Measurements from ENCODE around the gene ISOC2.
A peak's percentile ranks its signal among the peaks of the same experiment; 100 is the strongest.
"Not testable (repeated sequence)": the region's sequence is repeated elsewhere in the genome, so short reads cannot be mapped to it uniquely, and the experiment has no call there.

The ISOC2 gene

DNA sequence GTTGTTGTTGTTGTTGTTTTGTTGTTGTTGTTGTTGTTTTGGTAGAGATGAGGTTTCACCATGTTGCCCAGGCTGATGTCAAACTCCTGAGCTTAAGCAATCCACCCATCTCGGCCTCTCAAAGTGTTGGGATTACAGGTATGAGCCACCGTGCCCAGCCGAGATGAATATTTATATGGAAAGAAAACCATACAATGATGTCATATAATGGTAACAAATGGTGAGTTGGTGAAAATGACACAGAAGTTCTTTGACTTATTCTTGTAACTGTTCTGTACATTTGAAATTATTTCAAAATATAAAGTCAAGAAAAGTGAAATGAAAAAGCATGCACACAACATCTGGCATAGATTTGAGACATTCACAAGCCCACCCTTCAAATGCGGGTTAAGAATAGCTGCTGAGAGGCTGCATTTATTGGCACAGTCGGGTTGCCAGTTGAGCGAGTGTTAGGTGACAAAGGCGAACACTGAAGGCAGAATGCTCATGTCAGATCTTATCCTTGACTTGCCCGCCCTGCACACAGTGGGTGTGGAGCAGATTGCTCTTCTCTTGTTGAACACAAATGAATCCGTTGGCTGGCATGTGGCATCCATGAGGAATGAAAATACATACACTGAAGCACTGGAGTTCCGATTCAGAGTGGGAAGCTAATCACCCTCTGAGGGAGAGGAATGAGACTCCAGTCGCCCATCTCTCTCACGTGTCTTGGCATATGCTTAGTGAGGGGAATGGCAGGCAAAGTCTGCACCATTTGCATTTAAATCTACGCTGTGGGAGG lies 38.0 kb downstream of the ISOC2 start:
- Histone ChIP-seq H3K27me3 (ENCODE audit: insufficient read depth, poor library complexity, severe bottlenecking) (no peaks in the 10 kb centered on the region), H3K27ac (replicated peaks) (no peak overlapping the region), H3K4me3 (replicated peaks; ENCODE audit: insufficient read depth, low read length) (no peak overlapping the region)
- TF ChIP-seq GABPA (IDR thresholded peaks at IDR 0.05; ENCODE audit: low read depth), result no peak
- TF ChIP-seq POLR2AphosphoS5 (IDR thresholded peaks at IDR 0.05; ENCODE audit: low read depth), result no peak
- no peak for TF ChIP-seq SPI1 (IDR thresholded peaks at IDR 0.05; ENCODE audit: borderline replicate concordance, low read depth)
- TF ChIP-seq, protein P1, sequence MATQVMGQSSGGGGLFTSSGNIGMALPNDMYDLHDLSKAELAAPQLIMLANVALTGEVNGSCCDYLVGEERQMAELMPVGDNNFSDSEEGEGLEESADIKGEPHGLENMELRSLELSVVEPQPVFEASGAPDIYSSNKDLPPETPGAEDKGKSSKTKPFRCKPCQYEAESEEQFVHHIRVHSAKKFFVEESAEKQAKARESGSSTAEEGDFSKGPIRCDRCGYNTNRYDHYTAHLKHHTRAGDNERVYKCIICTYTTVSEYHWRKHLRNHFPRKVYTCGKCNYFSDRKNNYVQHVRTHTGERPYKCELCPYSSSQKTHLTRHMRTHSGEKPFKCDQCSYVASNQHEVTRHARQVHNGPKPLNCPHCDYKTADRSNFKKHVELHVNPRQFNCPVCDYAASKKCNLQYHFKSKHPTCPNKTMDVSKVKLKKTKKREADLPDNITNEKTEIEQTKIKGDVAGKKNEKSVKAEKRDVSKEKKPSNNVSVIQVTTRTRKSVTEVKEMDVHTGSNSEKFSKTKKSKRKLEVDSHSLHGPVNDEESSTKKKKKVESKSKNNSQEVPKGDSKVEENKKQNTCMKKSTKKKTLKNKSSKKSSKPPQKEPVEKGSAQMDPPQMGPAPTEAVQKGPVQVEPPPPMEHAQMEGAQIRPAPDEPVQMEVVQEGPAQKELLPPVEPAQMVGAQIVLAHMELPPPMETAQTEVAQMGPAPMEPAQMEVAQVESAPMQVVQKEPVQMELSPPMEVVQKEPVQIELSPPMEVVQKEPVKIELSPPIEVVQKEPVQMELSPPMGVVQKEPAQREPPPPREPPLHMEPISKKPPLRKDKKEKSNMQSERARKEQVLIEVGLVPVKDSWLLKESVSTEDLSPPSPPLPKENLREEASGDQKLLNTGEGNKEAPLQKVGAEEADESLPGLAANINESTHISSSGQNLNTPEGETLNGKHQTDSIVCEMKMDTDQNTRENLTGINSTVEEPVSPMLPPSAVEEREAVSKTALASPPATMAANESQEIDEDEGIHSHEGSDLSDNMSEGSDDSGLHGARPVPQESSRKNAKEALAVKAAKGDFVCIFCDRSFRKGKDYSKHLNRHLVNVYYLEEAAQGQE (IDR thresholded peaks at IDR 0.05; ENCODE audit: insufficient replicate concordance, low read depth), result no peak
- TF ChIP-seq, protein P2, sequence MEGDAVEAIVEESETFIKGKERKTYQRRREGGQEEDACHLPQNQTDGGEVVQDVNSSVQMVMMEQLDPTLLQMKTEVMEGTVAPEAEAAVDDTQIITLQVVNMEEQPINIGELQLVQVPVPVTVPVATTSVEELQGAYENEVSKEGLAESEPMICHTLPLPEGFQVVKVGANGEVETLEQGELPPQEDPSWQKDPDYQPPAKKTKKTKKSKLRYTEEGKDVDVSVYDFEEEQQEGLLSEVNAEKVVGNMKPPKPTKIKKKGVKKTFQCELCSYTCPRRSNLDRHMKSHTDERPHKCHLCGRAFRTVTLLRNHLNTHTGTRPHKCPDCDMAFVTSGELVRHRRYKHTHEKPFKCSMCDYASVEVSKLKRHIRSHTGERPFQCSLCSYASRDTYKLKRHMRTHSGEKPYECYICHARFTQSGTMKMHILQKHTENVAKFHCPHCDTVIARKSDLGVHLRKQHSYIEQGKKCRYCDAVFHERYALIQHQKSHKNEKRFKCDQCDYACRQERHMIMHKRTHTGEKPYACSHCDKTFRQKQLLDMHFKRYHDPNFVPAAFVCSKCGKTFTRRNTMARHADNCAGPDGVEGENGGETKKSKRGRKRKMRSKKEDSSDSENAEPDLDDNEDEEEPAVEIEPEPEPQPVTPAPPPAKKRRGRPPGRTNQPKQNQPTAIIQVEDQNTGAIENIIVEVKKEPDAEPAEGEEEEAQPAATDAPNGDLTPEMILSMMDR (IDR thresholded peaks at IDR 0.05; ENCODE audit: insufficient read depth, low read length), result no peak
- no peak for DNase-seq (ENCODE audit: low read depth in 1 of 2, low spot score in 1 of 2)

DNA sequence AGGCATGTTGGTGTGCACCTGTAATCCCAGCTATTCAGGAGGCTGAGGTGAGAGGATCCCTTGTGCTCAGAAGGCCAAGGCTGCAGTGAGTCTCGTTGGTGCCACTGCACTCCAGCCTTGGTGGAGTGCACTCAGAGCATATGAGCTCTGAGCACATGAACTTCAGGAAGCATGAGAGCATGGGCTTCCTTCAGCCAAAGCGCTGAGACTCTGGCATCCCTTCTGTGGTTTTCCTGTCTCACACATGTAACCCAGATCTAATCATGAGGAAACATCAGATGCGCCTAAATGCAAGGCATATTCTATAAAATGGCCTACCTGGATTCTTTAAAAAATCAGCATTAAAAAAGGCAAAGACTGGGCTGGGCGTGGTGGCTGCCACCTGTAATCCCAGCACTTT lies 40.2 kb downstream of the ISOC2 start:
- H3K27ac ChIP-seq (replicated peaks); H3K4me3 ChIP-seq (replicated peaks; ENCODE audit: insufficient read depth, low read length); H3K27me3 ChIP-seq (ENCODE audit: insufficient read depth, poor library complexity, severe bottlenecking): not testable (repeated sequence)
- peak in 1 of 2 experiments; percentile 70 for DNase-seq (ENCODE audit: low read depth in 1 of 2, low spot score in 1 of 2)

DNA sequence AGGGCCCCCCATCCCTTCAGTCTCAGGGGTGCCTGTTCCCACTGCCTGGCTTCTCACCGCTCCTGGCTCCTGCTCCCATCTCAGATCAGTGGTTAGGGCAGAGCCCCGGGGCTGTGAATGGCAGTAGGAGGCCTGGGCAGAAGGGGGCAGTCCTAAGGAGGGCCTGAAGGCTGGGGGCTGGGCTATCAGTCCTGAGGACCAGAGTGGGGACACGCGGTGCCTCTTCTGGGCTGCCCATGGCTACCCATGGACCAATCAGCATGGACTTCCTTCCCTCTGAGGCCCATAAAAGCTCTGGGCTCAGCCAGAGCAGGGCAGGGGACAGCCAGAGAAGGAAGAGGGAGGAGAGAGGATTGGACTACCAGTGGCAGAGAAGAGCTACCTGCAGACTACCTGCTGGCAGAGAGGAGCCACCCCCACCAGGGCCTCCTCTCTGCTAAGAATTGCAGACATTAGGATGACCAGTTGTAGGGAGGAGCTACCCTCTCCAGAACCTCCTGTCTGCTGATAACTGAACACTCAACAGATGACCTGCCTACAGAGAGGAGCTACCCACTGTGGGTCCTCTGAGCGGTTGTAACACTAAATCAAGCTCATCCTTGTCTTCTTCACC lies 41.7 kb downstream of the ISOC2 start:
- DNase-seq (ENCODE audit: low read depth in 1 of 2, low spot score in 1 of 2), result no peak
- TF ChIP-seq GABPA (IDR thresholded peaks at IDR 0.05; ENCODE audit: low read depth) (no peak), POLR2AphosphoS5 (IDR thresholded peaks at IDR 0.05; ENCODE audit: low read depth) (no peak), SPI1 (IDR thresholded peaks at IDR 0.05; ENCODE audit: borderline replicate concordance, low read depth) (no peak)
- TF ChIP-seq, protein P1 (IDR thresholded peaks at IDR 0.05; ENCODE audit: insufficient replicate concordance, low read depth), result no peak
- TF ChIP-seq, protein P2 (IDR thresholded peaks at IDR 0.05; ENCODE audit: insufficient read depth, low read length), result no peak
- H3K4me3 ChIP-seq (replicated peaks; ENCODE audit: insufficient read depth, low read length), result no peak overlapping the region
- no peaks in the 10 kb centered on the region for H3K27me3 ChIP-seq (ENCODE audit: insufficient read depth, poor library complexity, severe bottlenecking)
- H3K27ac ChIP-seq (replicated peaks), result no peak overlapping the region

DNA sequence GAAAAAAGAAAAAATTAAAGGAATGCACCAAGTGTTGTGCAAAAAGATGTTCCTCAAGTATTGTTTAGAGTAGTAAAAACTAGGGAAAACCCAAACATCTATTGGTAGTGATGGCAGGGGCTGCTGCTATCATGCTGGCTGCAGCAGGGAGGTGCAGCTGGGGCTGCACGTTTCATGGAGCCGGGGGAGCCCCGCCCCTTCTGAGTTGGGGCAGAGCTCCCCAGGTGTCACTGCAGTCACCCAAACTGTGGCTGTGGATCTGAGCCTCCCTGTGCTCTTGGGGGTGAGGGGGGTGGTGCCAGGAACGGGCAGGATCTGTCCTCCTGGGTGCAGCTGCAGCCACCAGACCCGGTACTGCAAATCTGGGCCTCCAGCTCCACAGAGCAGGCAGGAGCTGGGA lies 42.3 kb downstream of the ISOC2 start:
- no peak for DNase-seq (ENCODE audit: low read depth in 1 of 2, low spot score in 1 of 2)
- no peak overlapping the region for H3K4me3 ChIP-seq (replicated peaks; ENCODE audit: insufficient read depth, low read length)
- no peaks in the 10 kb centered on the region for H3K27me3 ChIP-seq (ENCODE audit: insufficient read depth, poor library complexity, severe bottlenecking)
- no peak overlapping the region for H3K27ac ChIP-seq (replicated peaks)
- TF ChIP-seq, protein P2 (IDR thresholded peaks at IDR 0.05; ENCODE audit: insufficient read depth, low read length), result no peak
- TF ChIP-seq SPI1 (IDR thresholded peaks at IDR 0.05; ENCODE audit: borderline replicate concordance, low read depth), result no peak
- TF ChIP-seq POLR2AphosphoS5 (IDR thresholded peaks at IDR 0.05; ENCODE audit: low read depth), result no peak
- TF ChIP-seq, protein P1 (IDR thresholded peaks at IDR 0.05; ENCODE audit: insufficient replicate concordance, low read depth), result no peak
- TF ChIP-seq GABPA (IDR thresholded peaks at IDR 0.05; ENCODE audit: low read depth), result no peak
